Stimulated activated CD8-positive, alpha-beta memory T cell treated with anti-CD3 and anti-CD28 coated beads, Interleukin-12 subunit alpha, Interleukin-12 subunit beta, amount 100 ng/mL, for 1 hour (primary cell): ENCODE data around the gene ROR2.

Source experiments
- DNase-seq: peaks from one replicate; pipeline ENCODE4 v3.0.0-alpha.2; 2020; ENCODE audit warnings: low read depth

Gene ROR2

DNA sequence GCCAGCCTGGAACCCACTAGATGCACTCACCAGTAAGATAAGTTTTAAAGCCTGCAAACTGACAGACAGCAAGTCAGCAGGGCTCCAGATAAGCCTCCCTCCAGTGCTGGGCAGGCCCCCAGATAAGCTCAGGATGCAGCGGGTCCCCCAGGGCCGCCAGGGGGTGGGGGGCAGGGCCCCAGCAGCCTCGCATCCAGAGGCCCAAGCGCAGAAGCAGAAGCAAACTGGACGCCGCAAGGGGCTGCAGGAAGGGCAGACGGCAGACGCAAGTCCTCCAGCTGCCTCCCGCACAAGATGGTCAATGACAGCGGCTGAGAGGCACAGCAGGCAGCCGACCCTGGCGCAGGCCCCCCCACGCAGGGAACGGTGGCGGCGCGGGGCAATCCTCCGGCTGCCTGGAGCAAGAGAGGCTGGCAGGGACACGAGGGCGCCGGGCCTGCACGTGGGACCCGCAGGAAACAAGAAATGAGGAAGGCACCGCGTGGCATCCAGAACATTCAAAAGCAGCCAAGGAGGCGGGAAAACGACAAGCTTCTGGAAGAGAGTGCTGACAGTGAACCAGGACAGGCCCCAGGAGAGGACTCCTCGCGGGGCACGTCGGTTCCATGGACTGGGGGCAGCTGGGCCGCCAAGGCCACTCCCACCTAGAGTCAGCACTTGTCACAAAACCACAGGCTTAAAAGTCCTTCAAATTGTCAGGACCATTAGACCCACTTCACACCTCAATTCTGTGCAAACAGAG is 49.8 kb downstream of the ROR2 start:
- DNase-seq = no peak

DNA sequence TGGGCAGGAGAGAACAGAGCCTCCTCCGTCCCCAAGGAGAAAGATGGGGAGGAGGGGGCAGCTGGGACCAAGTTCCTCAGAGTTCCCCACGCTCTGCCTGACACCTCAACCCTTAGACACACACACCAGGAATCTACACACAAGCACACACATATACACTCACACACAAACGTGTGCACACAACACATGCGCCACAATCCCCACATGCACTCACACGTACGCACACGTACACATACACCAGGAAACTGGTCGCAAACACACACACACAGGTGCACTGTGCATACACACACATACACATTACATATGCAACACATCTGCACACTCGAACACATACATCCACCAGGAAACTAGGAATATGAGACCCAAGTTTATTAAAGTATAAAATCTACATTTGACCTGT is 50.4 kb downstream of the ROR2 start:
- DNase-seq = no peak

DNA sequence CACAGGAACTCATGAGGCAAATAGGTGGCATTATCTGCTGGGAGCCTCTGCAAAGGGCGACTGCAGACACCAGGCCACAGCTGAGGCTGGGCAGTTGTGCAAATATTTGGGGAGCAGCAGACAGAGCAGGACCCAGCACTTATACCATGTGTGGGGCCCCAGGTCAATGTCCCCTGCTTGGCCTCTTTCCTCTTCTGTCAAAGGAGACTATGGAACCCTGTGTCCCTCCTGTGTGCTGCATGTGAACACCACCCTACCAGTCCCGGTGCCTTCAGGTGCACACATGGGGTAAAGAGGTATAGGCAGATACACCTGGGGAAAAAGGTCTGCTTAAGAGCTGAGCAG is 50.8 kb downstream of the ROR2 start:
- no peak for DNase-seq

DNA sequence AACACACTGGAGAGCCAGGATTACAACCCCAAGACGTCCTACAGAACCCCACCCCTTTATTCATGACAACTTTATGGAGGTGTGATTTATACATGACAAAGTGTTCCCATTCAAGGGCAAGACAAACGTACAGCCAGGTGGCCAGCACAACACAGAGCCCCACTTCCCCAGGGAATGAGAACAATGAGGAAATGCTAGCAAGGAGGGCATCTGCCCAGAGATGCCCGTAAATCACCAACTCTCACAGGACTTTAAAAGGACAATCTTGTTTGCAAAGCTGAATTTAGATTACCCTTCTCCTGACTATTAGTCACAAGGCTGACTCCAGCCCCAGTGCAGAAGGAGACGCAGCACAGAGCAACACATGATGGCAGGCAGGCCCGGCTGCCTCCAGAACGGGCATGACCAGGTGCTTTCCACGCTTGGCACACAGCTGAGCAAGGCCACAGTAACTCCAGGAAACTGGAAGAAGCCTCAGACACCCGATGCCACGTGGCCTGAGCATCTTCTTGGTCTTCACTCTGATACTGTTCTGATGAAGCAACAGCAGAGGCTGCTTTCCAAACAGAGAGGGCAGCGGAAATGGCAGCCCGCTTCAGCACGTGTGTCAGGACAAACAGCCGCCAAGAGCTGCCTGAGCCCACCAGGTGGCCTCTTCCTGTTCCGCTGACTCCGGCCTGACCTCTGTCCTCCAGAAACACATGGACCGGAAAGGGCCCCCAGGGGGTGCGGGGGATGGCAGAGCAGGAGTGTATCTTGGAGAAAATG is 51.4 kb downstream of the ROR2 start:
- no peak for DNase-seq

DNA sequence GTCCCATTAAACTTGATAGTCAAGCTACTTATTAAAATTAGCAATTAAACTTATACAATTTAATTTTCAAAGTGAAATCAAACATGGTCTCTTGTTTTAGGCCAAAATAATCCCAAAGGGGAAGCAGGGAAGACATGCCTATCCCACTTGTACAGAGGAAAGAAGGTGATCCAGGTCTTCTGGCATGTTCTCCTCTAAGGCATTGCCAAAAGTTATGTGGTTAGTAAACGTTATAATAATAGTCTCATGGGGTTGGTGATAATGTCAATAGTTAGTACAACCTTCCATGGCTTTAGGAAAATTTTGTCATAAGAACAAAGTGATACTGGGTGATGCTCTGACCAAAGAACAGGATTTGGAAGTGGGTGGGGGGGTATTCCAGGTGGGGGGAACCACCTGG is 52.8 kb downstream of the ROR2 start:
- DNase-seq = no peak

DNA sequence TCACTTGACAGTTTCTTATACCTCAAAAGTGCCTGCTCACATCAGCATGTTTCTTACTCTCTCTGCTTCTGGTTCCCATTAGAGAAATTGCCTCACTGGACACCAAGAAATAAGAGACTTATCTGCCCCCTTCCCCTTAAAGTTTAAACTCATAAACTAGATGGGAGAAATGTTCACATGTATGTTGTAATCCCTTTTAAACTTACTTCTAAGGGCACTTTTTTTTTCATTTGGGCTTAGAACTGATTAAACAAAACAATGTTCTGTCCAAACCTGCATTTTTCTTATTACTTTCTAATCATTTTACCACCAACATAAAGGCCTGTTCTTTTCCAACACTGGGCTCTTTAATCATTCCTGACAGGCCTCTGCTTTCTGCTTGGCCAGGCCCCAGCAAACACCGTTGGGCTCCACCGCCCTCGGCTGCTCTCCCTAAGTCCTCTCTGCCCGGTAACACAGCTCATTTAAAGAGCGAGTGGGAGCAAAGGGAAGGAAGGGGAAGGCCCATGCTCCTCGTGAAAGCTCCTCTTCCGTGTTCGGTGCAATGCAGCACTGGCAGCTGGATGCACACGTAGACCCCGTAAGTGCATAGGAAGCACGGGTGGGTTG is 53.4 kb downstream of the ROR2 start:
- DNase-seq = no peak

DNA sequence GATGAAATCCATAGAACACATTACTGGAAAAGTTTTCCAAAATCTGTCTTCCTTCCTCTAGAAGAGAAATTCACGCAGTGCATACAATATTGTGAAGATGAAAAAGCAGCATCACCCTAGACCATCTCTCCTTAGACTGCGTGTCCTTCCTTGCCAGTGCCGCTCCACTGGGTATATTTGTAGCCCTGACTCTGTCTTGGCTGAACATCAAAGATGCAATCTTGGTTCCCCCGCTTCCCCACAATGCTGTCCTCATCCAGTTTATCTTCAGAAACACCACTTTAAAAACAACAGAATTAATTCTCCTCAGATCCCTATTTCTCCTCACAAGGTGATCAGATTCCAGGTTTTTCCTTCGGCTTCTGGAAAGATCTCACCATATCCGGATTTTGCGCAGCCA is 53.9 kb downstream of the ROR2 start:
- DNase-seq = no peak

DNA sequence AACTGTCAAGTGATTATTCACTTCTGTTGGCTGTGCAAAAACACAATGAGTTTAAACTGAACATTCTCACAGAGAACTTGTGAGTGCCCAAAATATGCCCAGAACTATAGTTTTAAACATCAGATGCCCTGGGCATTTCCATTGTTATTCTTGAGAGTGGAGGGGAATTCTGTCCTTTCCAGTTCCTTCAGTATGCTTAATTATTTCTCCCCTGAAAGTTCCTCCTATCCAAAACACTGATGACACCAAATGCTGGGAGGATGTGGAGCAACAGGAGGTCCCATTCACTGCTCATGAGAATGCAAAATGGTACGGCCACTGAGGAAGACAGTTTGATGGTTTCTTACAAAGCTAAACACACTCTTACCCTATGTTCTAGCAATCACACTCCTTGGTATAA is 55.5 kb downstream of the ROR2 start:
- DNase-seq = no peak

DNA sequence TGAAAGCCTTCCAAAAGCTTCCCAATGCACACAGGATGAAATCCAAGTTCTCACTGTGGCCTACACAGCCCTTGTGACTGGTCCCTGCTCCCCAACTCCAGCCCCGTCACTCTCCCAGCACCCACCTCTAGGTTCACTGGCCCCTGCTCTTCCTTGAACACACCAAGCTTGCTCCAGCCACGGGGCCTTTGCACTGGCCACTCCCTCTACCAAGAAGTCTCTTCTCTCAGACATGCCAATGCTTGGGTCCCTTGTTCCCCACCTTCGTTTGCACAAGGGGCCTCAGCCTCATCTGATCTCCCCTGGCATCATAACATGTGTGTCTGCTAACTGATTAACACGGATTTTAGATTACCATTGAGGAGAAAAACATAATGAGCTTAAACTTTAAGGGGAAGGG is 56.0 kb downstream of the ROR2 start:
- DNase-seq = no peak

DNA sequence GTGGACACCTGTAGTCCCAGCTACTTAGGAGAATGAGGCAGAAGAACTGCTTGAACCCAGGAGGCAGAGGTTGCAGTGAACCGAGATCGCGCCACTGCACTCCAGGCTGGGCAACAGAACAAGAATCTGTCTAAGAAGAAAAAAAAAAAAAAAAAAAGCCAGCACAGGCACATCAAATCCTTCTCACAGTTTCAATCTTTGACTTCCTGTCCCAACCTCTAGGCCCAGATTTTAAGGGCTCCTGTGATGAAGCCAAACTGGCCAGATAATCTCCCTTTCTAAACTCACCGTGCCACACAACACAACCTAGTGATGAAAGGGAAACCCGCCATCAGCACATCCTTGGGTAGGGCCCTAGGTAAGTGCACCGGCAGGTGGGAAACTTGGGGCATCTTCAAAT is 58.1 kb downstream of the ROR2 start:
- no peak for DNase-seq

DNA sequence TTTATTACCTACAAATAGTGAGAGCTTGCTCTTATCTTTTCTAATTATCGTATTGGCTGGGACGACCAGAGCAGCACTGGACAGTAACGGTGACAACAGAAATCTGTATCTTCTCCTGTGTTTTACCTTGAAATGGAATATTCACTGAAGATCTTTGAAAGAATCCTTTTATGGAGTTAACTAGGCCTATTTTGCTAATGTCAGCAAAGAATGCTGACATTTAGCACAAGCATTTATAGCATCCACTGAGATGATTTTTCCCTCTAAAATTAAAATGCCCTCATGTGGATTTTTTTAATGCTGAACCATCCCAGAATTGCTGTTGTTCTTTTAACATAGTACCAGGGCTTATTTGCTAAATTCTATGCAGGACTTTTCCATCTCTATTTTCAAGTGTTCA is 59.4 kb downstream of the ROR2 start:
- no peak for DNase-seq

DNA sequence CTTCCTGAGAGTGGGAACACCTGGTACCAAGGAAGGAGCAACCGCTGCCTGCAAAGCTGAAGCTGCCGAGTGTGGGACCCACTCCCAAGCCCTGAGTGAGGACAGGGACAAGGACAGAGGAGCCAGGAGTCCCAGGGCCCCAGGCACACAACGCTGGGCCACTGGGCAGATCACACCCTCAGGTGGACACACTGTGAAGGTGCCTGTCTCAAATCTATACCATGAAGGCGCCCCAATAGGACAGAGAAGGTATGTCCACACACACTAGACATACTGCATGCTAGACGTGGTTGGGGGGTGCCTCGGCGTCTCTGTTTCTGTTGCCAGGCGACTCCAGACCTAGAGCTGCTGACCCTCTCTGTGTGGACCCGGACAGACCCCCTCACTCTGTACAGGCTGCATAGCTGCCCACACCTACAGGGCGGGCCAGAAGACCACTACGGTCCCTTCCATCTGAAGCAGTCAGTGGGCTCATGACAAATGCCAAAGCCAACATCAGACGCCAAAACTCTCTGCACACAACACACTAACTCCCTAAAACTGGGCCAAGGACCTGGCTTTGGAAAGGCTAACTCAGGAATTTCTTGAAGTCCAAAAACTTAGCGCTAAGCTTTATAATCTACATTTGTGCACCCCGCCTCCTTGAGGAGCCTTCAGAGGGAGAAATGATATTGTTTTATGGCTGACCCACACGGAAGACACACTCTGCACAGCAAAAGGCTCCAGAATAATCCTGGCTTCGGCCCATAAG is 60.7 kb downstream of the ROR2 start:
- DNase-seq = no peak

DNA sequence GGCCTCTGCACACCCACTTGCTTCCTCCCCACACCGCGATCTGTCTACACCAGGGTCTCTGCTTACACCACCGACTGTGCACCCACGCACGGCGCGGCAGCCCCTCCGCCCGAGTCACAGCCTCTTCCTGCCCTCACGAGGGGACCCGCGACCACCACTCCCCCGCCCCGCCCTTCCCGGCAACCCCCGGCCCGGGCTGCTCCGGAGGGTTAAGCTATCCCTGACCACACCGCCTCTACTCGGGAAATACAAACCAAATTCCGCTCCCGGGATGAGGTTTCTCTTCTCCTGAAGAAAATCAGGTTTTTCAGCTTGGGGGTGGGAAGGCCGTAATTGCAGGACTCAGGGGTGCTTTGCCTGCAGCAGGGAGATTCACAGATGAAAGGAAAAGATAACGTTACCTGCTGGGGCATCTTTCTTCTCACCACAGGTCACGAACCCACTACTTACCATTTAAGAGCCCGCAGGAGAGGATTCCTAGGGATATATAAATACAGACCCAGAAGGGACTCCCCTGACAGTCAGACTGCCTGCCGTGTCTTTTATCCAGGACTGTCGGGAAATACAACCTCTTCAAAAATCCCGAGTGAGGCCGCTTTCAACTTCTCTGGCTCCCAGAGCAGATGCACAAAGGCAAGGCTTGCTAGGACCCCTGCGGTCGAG is 63.5 kb downstream of the ROR2 start:
- no peak for DNase-seq

DNA sequence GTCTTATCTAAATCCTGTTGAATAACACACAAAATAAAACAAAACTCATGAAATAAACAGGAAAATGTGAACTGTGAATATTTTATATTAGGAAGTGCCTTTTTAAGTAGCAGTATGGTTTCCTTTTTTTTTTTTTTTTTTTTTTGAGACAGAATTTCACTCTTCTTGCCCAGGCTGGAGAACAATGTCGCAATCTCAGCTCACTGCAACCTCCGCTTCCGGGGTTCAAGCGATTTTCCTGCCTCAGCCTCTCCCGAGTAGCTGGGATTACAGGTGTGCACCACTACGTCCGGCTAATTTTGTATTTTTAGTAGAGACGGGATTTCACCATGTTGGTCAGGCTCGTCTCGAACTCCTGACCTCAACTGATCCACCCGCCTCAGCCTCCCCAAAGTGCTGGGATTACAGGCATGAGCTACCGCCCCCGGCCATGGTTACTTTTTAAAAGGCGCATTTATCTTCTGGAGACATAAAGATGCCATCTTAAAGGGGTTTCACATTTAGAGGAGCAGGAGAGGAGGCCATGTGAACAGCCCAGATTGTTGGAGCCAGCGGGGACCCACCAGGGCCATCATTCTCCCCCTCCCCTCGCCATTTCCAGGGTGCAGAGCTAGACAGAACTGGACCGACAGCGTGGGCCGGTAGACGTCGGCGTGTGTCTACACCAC is 64.1 kb downstream of the ROR2 start:
- DNase-seq = no peak

DNA sequence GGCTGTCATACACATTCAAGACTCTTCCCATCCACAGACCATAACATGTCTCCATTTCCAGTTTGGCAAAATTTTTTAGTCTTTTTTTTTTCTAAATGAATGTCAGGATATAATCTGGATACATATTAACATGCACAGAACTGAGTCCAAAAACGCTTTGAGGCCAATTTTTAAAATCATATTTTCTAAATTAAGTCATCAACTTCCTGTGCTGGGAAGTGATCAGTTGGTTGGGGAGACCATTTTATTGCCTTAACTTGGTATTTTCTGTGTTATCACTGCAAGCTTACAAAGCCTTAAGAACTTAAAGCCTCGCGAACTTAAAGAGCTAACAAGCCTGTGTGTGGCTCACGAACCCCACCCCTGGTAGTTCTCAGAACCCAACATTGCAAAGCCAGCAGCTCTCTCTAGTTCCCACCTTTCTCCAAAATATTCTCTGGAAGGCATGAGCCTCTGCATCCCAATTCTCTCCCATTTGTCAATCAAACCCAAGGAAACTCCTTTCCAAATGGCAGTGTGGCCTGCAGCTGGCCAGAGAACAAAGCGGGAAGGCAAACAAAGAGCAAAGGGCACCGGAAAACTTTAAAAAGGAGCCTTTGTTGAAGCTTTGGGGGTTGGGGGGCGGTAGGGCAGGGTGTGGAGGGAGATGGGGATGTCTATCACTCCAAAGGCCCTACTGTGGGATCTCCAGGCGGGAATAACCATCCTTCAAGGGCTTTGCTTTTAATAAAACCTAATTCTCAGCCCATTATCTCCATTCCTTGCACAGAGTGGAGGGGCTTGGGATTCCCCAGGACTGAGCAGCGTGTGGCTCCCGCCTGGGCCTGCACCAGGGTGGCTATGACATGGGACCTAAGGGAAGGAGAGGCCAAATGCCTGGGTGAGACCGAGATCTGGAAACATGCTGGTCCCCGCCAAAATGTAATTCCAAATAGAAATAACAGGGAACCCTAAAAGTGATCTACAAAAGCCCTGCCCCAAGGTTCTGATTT is 65.0 kb downstream of the ROR2 start:
- no peak for DNase-seq

DNA sequence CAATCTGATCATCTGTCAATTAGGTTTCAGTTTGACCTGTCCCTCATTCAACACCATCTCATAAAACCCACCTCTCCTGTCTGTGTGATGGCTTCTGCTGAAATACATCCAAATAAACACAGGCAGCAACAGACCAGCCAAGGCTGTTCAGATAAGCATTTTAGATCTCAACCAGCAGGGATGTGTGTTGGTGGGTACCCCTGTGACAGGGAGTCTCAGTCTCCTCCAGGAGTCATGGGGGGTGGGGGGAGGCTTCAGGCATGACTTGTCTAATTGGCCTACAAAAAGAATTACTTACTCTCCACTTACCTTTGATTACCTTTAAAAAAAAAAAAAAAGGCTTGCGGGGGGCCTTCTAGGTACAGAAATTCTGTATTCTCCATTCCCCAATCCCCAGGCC is 65.9 kb downstream of the ROR2 start:
- DNase-seq = no peak

DNA sequence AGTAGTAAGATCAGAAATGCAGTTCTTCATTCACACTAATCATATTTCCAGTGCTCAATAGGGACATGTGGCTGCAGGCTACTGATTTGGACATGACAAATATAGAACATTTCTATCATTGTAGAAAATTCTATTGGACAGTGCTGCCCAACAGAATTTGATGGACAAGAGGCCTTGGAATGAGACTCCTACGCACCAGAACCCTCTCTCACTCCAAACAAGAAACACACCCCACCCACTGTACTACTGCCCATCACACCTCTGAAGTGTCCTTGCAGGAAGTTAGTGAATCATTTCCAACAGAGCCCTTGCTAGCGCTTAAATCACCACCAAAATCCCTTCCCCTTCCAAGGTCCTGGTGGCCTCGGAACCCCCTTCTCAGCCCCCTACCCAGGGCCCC is 66.5 kb downstream of the ROR2 start:
- DNase-seq = no peak

DNA sequence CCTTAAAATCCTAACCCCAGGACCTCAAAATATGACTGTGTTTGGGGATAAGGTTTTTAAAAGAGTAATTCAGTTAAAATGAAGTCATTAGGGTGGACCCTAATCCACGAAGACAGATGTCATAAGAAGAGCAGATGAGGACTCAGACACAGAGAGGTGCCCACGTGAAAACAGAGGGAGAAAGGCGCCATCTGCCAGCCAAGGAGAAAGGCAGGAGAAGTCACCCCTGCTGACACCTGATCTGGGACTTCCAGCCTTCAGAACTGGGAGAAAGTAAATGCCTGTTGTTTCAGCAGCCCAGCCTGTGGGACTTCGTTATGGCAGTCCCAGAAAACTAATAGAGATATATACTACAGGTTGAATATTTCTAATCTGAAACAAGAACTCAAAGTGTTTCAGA is 67.4 kb downstream of the ROR2 start:
- DNase-seq = no peak

DNA sequence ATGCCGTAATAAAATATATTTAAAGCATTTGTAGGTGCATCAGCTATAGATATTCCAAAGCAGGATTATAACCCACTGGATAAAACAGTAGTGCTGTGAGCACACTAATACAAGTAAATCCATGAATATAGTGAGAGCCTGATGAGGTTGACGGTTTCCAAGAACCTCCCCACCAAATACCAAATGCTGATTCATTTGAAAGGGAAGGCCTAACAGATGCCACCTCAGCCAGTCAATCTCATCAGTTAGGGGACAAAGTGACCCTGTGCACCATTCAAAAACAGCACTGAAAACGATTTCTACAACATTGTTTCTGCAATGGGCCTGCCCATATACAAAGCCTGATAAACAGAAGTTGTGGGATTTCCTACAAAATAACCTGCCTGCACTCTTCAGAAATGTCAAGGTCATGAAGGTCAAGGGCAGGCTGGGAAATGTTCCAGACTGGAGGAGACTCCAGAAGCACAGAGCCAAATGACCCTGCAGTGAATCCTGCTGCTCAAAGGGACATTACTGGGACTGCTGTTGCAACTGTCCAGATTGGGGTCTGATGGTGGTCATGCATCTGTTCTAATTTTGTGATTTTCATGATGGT is 69.6 kb downstream of the ROR2 start:
- DNase-seq = no peak

DNA sequence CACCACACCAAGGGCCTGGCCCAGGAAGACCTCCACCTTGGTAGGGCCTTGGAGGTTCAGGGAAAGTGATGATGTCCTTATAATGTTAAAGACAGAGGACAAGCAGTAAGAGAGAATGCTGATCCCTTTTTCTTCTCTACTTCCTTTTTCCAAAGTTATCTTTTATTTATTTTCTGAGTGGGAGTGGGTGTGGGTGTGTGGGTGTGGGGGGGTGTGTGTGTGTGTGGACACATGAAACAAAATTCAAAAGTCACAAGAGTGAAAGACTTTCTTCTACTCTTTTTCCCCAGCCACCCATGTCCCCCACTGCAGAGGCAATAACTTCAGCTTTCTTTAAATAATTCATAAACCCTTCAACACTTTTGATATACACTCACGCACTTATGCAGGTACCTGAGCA is 70.8 kb downstream of the ROR2 start:
- no peak for DNase-seq
